ENCODE measurements around the gene ZC3H6. TPM values are rescaled to one million over a fixed set of nuclear protein-coding genes. Genes with fewer than 3 reads are reported as not detected.

ZC3H6 gene
- total RNA-seq, 1 experiment from 2014 or later, result 18.6 TPM

- ChIA-PET CTCF (no interaction called here), POLR2A (interaction anchor here (1.2 kb wide), 1 partner anchor 22 kb away, joined by 3 read pairs; no protein-coding TSS in a partner anchor)
- Mint-ChIP-seq H3K36me3 (ENCODE audit: insufficient read depth, unreplicated experiment) (peaks cover 7% of the 10 kb centered on the region), H3K27ac (ENCODE audit: low read depth, unreplicated experiment) (no peak overlapping the region), H3K9me3 (ENCODE audit: unreplicated experiment) (no peaks in the 10 kb centered on the region), H3K4me1 (ENCODE audit: insufficient read depth, unreplicated experiment) (no peaks in the 10 kb centered on the region), H3K27me3 (ENCODE audit: insufficient read depth, unreplicated experiment) (no peaks in the 10 kb centered on the region), H3K4me3 (ENCODE audit: unreplicated experiment) (no peak overlapping the region)
- DNase-seq (ENCODE audit: unreplicated experiment), result no peak
- intact Hi-C loops (cut with micrococcal nuclease), result no loop called here
- no peak for TF ChIP-seq CTCF (IDR thresholded peaks at IDR 0.05; ENCODE audit: unreplicated experiment)
- no TSS peak for BruUV-seq (replicated peaks)
These were observed 21.0 kb downstream of the ZC3H6 start for GRCh38 chr2:112296407-112296806.

DNA sequence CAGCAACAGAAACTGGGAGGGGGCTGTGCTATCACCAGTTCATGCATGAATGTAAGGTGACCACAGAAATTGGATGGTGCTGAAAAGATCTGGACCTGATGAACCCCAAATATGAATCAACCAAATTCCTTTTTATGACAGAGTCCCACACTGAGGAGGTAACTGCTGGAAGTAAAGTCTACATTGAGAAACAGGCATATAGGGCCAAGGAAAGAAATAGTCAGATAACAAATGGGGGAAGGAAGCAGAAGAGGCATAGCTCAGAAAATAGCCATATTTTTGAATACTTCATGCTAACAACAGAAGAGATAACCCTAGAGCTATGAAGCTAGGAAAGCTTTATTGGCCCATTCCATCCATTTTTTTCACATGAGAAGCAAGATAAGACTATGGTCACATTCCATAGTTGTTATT, 25.8 kb downstream of the ZC3H6 start:
- no TSS peak for BruUV-seq (replicated peaks)
- ChIA-PET POLR2A (interaction anchor here (1.6 kb wide), 1 partner anchor 9 kb away, joined by 3 read pairs; no protein-coding TSS in a partner anchor), CTCF (interaction anchor here (0.6 to 0.7 kb wide), 2 partner anchors 35 to 170 kb away, joined by 3 read pairs; no protein-coding TSS in a partner anchor)
- H3K4me1 Mint-ChIP-seq (ENCODE audit: insufficient read depth, unreplicated experiment), result no peaks in the 10 kb centered on the region
- DNase-seq (ENCODE audit: unreplicated experiment), result no peak
- H3K4me3 Mint-ChIP-seq (ENCODE audit: unreplicated experiment), result no peak overlapping the region
- no peaks in the 10 kb centered on the region for H3K9me3 Mint-ChIP-seq (ENCODE audit: unreplicated experiment)
- no peak for TF ChIP-seq CTCF (IDR thresholded peaks at IDR 0.05; ENCODE audit: unreplicated experiment)
- H3K27ac Mint-ChIP-seq (ENCODE audit: low read depth, unreplicated experiment), result no peak overlapping the region
- H3K36me3 Mint-ChIP-seq (ENCODE audit: insufficient read depth, unreplicated experiment), result peaks cover 13% of the 10 kb centered on the region
- intact Hi-C loops (cut with micrococcal nuclease), result no loop called here
- no peaks in the 10 kb centered on the region for H3K27me3 Mint-ChIP-seq (ENCODE audit: insufficient read depth, unreplicated experiment)

DNA sequence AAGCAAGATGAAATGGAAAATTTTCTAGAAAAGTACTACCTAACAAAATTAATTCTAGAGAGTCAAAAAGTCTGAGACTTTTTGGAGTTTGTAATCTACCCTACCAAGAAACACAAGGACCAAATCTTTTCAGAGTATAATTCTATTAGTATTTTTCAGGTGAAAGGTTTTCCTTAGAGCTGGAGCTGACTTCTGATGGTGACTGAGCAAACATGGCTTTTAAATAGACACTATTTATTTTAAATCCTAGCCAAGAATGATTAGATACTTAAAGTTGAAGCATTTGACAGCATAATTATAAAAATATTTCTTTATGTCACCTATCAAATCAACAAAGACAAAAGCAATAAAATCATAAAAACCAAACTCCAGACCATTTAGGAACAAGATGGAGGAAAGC, 26.6 kb downstream of the ZC3H6 start:
- CTCF ChIA-PET, result no interaction called here
- no peaks in the 10 kb centered on the region for H3K4me1 Mint-ChIP-seq (ENCODE audit: insufficient read depth, unreplicated experiment)
- no peak overlapping the region for H3K27ac Mint-ChIP-seq (ENCODE audit: low read depth, unreplicated experiment)
- no peak for DNase-seq (ENCODE audit: unreplicated experiment)
- POLR2A ChIA-PET, result no interaction called here
- H3K36me3 Mint-ChIP-seq (ENCODE audit: insufficient read depth, unreplicated experiment), result peaks cover 13% of the 10 kb centered on the region
- BruUV-seq (replicated peaks), result no TSS peak
- no peak overlapping the region for H3K4me3 Mint-ChIP-seq (ENCODE audit: unreplicated experiment)
- intact Hi-C loops (cut with micrococcal nuclease), result no loop called here
- no peak for TF ChIP-seq CTCF (IDR thresholded peaks at IDR 0.05; ENCODE audit: unreplicated experiment)
- H3K27me3 Mint-ChIP-seq (ENCODE audit: insufficient read depth, unreplicated experiment), result no peaks in the 10 kb centered on the region
- no peaks in the 10 kb centered on the region for H3K9me3 Mint-ChIP-seq (ENCODE audit: unreplicated experiment)

DNA sequence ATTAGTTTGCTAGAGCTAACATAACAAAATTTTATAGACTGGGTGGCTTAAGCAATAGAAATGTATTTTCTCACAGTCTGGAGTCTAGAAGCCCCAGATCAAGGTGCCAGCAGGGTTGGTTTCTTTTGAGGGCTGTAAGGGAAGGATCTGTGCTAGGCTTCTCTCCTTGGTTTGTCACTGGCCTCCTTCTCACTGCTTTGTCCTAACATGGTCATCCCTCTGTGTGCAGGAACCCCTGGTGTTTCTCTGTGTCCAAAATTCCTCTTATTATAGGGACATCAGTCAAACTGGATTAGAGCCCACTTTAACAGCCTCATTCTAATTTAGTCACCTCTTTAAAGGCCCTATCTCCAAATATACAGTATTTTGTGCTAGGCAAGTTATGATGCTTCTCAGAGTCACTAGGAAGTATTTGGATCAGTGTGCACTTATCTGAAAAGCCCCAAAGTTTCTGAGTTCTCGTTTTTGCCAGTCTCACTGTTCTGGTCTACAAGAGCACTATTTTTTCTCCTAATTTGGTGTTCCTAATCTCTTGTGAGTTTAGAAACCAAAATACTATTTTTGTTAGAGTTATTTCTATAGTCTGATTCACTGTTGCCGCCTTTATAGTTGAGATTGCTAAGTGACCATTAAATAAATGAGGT, 29.0 kb downstream of the ZC3H6 start:
- POLR2A ChIA-PET, result no interaction called here
- no peak for TF ChIP-seq CTCF (IDR thresholded peaks at IDR 0.05; ENCODE audit: unreplicated experiment)
- H3K4me1 Mint-ChIP-seq (ENCODE audit: insufficient read depth, unreplicated experiment), result no peaks in the 10 kb centered on the region
- H3K27me3 Mint-ChIP-seq (ENCODE audit: insufficient read depth, unreplicated experiment), result no peaks in the 10 kb centered on the region
- H3K36me3 Mint-ChIP-seq (ENCODE audit: insufficient read depth, unreplicated experiment), result peaks cover 24% of the 10 kb centered on the region
- H3K4me3 Mint-ChIP-seq (ENCODE audit: unreplicated experiment), result no peak overlapping the region
- no peak for DNase-seq (ENCODE audit: unreplicated experiment)
- H3K9me3 Mint-ChIP-seq (ENCODE audit: unreplicated experiment), result no peaks in the 10 kb centered on the region
- intact Hi-C loops (cut with micrococcal nuclease), result no loop called here
- CTCF ChIA-PET, result interaction anchor here (0.6 kb wide), 1 partner anchor 32 kb away, joined by 3 read pairs; no protein-coding TSS in a partner anchor
- H3K27ac Mint-ChIP-seq (ENCODE audit: low read depth, unreplicated experiment), result no peak overlapping the region
- no TSS peak for BruUV-seq (replicated peaks)
